ENCODE measurements around the gene CROT.
A peak's percentile ranks its signal among the peaks of the same experiment; 100 is the strongest.

Gene CROT

DNA sequence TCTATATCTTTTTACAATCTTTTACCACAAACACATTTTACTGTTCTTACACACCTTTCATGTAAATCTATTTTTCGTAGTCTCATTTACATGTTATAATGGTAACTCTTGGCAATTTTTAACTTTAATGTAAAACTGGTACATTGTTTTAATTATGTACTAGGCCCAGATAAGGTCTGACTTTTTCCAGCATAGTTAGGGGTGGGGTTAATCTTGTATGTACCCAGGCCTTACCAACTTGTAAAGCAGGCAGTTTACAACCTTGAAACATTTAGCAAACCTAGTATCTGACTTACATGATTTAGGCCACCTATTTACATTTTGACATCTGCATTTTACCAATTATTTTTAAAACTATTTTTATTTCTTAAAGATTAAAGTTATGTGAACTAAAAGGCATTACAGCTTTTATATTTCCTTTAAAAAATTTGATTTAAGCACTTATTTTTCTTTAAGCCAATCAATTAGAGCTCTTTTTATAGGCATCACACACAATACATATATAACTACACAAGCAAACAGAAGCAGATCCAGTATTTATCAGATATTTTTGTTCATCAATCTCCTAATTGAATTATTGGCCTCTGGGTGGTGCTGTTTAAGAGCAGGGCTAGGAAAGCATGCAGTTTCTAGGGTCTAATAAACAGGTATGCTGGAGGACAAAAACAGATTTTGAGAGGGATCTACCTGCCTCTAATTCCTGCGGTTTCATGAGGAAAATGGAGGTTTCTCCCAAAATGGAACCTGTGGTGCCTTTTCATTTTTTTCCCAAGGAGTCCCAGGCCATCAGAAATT, 19.7 kb upstream of the CROT start:
- Histone ChIP-seq H3K4me3 (ENCODE audit: low read length) (no peak overlapping the region), H4K20me1 (ENCODE audit: control insufficient read depth, insufficient read depth, low read depth, low read length) (no peaks in the 10 kb centered on the region), H3K27ac (ENCODE audit: low read depth, low read length) (no peak overlapping the region), H3K27me3 (ENCODE audit: control insufficient read depth, low read length) (no peaks in the 10 kb centered on the region), H3F3A (ENCODE audit: control insufficient read depth, insufficient read depth) (no peaks in the 10 kb centered on the region), H3K4me1 (ENCODE audit: control insufficient read depth, low read length) (no peaks in the 10 kb centered on the region), H3K36me3 (ENCODE audit: control insufficient read depth, low read length) (no peaks in the 10 kb centered on the region; the same call in 1 of the 2 replicates), H3K4me2 (ENCODE audit: low read length) (no peak overlapping the region), H3K9me2 (replicated peaks; ENCODE audit: control insufficient read depth, low read length) (no peaks in the 10 kb centered on the region), H3K9me3 (ENCODE audit: control insufficient read depth, insufficient read depth, low read length) (peaks cover 45% of the 10 kb centered on the region), H3K79me2 (ENCODE audit: control insufficient read depth, low read length) (no peaks in the 10 kb centered on the region)
- no peak for TF ChIP-seq EZH2phosphoT487 (IDR thresholded peaks at IDR 0.05; ENCODE audit: borderline replicate concordance, low read length)
- TF ChIP-seq, protein P1, sequence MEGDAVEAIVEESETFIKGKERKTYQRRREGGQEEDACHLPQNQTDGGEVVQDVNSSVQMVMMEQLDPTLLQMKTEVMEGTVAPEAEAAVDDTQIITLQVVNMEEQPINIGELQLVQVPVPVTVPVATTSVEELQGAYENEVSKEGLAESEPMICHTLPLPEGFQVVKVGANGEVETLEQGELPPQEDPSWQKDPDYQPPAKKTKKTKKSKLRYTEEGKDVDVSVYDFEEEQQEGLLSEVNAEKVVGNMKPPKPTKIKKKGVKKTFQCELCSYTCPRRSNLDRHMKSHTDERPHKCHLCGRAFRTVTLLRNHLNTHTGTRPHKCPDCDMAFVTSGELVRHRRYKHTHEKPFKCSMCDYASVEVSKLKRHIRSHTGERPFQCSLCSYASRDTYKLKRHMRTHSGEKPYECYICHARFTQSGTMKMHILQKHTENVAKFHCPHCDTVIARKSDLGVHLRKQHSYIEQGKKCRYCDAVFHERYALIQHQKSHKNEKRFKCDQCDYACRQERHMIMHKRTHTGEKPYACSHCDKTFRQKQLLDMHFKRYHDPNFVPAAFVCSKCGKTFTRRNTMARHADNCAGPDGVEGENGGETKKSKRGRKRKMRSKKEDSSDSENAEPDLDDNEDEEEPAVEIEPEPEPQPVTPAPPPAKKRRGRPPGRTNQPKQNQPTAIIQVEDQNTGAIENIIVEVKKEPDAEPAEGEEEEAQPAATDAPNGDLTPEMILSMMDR (IDR thresholded peaks at IDR 0.05; ENCODE audit: low read depth, low read length, poor library complexity, severe bottlenecking) = peak; percentile 38

DNA sequence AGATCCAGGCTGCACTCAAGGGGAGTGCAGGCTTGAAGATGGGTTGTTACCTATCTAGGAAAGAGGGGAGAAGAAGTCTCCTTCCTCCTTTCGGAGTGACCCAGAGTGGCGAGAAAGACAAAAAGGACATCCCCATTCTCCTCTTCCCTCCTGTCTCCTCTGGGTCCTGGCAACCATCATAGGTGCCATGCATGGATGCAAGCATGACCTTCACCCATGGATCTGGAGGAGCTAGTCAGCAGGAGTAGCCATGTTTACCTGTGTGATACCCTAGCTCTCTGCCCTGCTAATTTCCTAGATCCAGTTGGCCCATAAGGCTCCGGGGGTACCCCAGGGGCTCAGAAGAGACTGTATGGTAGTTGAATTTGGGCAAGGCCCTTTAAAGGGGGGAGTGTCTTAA, 17.2 kb upstream of the CROT start:
- Histone ChIP-seq H4K20me1 (ENCODE audit: control insufficient read depth, insufficient read depth, low read depth, low read length) (no peaks in the 10 kb centered on the region), H3K4me1 (ENCODE audit: control insufficient read depth, low read length) (no peaks in the 10 kb centered on the region), H3K9me3 (ENCODE audit: control insufficient read depth, insufficient read depth, low read length) (peaks cover 40% of the 10 kb centered on the region), H3K36me3 (ENCODE audit: control insufficient read depth, low read length) (no peaks in the 10 kb centered on the region; the same call in 1 of the 2 replicates), H3K4me2 (ENCODE audit: low read length) (no peak overlapping the region), H3K27ac (ENCODE audit: low read depth, low read length) (no peak overlapping the region), H3K9me2 (replicated peaks; ENCODE audit: control insufficient read depth, low read length) (no peaks in the 10 kb centered on the region), H3K79me2 (ENCODE audit: control insufficient read depth, low read length) (no peaks in the 10 kb centered on the region), H3F3A (ENCODE audit: control insufficient read depth, insufficient read depth) (no peaks in the 10 kb centered on the region), H3K4me3 (ENCODE audit: low read length) (no peak overlapping the region), H3K27me3 (ENCODE audit: control insufficient read depth, low read length) (no peaks in the 10 kb centered on the region)
- TF ChIP-seq EZH2phosphoT487 (IDR thresholded peaks at IDR 0.05; ENCODE audit: borderline replicate concordance, low read length) = no peak
- TF ChIP-seq, protein P1 (IDR thresholded peaks at IDR 0.05; ENCODE audit: low read depth, low read length, poor library complexity, severe bottlenecking) = no peak

DNA sequence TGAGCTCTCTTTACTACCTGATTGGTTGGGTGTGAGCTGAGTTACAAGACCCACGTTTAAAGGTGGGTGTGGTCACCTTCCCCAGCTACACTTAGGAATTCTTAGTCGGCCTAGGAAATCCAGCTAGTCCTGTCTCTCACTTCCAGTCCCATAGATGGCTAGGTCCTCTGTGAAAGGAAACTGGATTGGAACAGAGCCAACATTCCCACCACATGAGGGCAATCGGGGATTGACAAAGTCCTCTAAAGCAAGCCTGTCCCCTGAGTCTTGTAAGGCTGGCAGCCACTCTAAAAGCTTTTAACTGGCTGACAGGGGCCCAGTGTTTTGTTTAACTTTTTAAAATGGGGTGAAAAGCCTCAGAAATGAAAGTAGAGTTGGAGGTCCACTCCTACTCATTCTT, 15.1 kb upstream of the CROT start:
- Histone ChIP-seq H3K27me3 (ENCODE audit: control insufficient read depth, low read length) (no peaks in the 10 kb centered on the region), H3K4me3 (ENCODE audit: low read length) (no peak overlapping the region), H3F3A (ENCODE audit: control insufficient read depth, insufficient read depth) (no peaks in the 10 kb centered on the region), H3K27ac (ENCODE audit: low read depth, low read length) (no peak overlapping the region), H3K9me2 (replicated peaks; ENCODE audit: control insufficient read depth, low read length) (no peaks in the 10 kb centered on the region), H3K9me3 (ENCODE audit: control insufficient read depth, insufficient read depth, low read length) (peaks cover 40% of the 10 kb centered on the region), H4K20me1 (ENCODE audit: control insufficient read depth, insufficient read depth, low read depth, low read length) (no peaks in the 10 kb centered on the region), H3K36me3 (ENCODE audit: control insufficient read depth, low read length) (no peaks in the 10 kb centered on the region; the same call in 1 of the 2 replicates), H3K79me2 (ENCODE audit: control insufficient read depth, low read length) (no peaks in the 10 kb centered on the region), H3K4me1 (ENCODE audit: control insufficient read depth, low read length) (no peaks in the 10 kb centered on the region), H3K4me2 (ENCODE audit: low read length) (no peak overlapping the region)
- TF ChIP-seq, protein P1 (IDR thresholded peaks at IDR 0.05; ENCODE audit: low read depth, low read length, poor library complexity, severe bottlenecking) = no peak
- TF ChIP-seq EZH2phosphoT487 (IDR thresholded peaks at IDR 0.05; ENCODE audit: borderline replicate concordance, low read length) = no peak
